HepG2 (cell line): Measurements from ENCODE around the gene INSR. TPM values are rescaled to one million over a fixed set of nuclear protein-coding genes. Genes with fewer than 3 reads are reported as not detected.

Source experiments
- CCDC6 ChIP-seq: sonication (generic); formaldehyde crosslinking; IDR thresholded peaks from 2 replicates; pipeline ENCODE4 v1.8.1; 2022; ENCODE audit warnings: mild to moderate bottlenecking, missing genetic modification reagents, moderate library complexity
- GABPA ChIP-seq, 2 experiments: IDR thresholded peaks; 2 replicates each; pipeline ENCODE4 v1.6.1; 2011 to 2016; ENCODE audit warnings: low read depth in 2 of 2, low read length in 1 of 2, missing biosample characterization in 1 of 2, missing genetic modification characterization in 1 of 2
- IRF2 ChIP-seq: IDR thresholded peaks from 2 replicates; pipeline ENCODE4 v1.6.1; 2018; ENCODE audit warnings: missing genetic modification reagents, missing compliant biosample characterization
- RORA ChIP-seq: sonication (generic); formaldehyde crosslinking; IDR thresholded peaks from 2 replicates; pipeline ENCODE4 v1.5.0; 2020; ENCODE audit warnings: mild to moderate bottlenecking, missing genetic modification reagents, moderate library complexity
- ZFP36L1 ChIP-seq: sonication (generic); formaldehyde crosslinking; IDR thresholded peaks from 2 replicates; pipeline ENCODE4 v1.8.0; 2022; ENCODE audit warnings: mild to moderate bottlenecking, missing genetic modification reagents, moderate library complexity
- ZFY ChIP-seq: sonication (generic); formaldehyde crosslinking; IDR thresholded peaks from 2 replicates; pipeline ENCODE4 v1.4.0; 2020; ENCODE audit warnings: missing genetic modification reagents
- ZNF230 ChIP-seq: sonication (generic); formaldehyde crosslinking; IDR thresholded peaks from 2 replicates; pipeline ENCODE4 v1.4.0; 2020; ENCODE audit warnings: mild to moderate bottlenecking, missing genetic modification reagents
- ZNF256 ChIP-seq: sonication (generic); formaldehyde crosslinking; conservative IDR thresholded peaks from 2 replicates; pipeline ENCODE4 v1.4.0; 2020; ENCODE audit warnings: missing genetic modification reagents
- ZNF282 ChIP-seq: fragments of 450-650 bp; IDR thresholded peaks from 2 replicates; pipeline ENCODE4 v1.6.1; 2018; ENCODE audit not compliant: partially characterized antibody
- ZNF382 ChIP-seq: sonication (generic); formaldehyde crosslinking; IDR thresholded peaks from 2 replicates; pipeline ENCODE4 v1.5.0; 2020; ENCODE audit warnings: missing genetic modification reagents, mild to moderate bottlenecking, borderline replicate concordance
- ZNF549 ChIP-seq: sonication (generic); formaldehyde crosslinking; IDR thresholded peaks from 2 replicates; pipeline ENCODE4 v1.5.0; 2020; ENCODE audit warnings: missing genetic modification reagents
- ZNF558 ChIP-seq: sonication (generic); formaldehyde crosslinking; IDR thresholded peaks from 2 replicates; pipeline ENCODE4 v1.9.0; 2022; ENCODE audit warnings: mild to moderate bottlenecking, missing genetic modification reagents, borderline replicate concordance
- ZNF562 ChIP-seq: sonication (generic); formaldehyde crosslinking; IDR thresholded peaks from 2 replicates; pipeline ENCODE4 v1.8.0; 2022; ENCODE audit warnings: missing genetic modification reagents, borderline replicate concordance
- ZNF564 ChIP-seq: sonication (generic); formaldehyde crosslinking; IDR thresholded peaks from 2 replicates; pipeline ENCODE4 v1.8.1; 2023; ENCODE audit warnings: mild to moderate bottlenecking, missing genetic modification reagents
- ZNF652 ChIP-seq: IDR thresholded peaks from 2 replicates; pipeline ENCODE4 v1.6.1; 2016; ENCODE audit warnings: low read depth, borderline replicate concordance
- polyA plus RNA-seq, 8 experiments: library from polyadenylated mRNA; depleted of rRNA in 3 of 8; stranded (reverse) in 7 of 8; unstranded in 1 of 8; fragments of >200 nt; fragmentation: Illumina TruSeq in 4 of 8; extraction: Trizol in 4 of 8; gene quantifications; 2 replicates each; pipeline versions ENCODE4 v1.2.1 to v1.2.3, GENCODE V29; 2011 to 2016; ENCODE audit warnings: low read depth in 4 of 8, missing spikeins in 1 of 8, mixed read lengths in 1 of 8; ENCODE audit not compliant: insufficient read depth in 1 of 8
- total RNA-seq, 5 experiments: library from RNA; depleted of rRNA; stranded (reverse); fragments of >200 nt; fragmentation: Illumina TruSeq; extraction: Trizol; gene quantifications; 2 replicates each; pipeline ENCODE4 v1.2.3, GENCODE V29; 2016; ENCODE audit warnings: low read depth in 1 of 5
- TF ChIP-seq, protein P1 (sequence below), 2 experiments: IDR thresholded peaks; 2 replicates each; pipeline ENCODE4 v1.6.1; 2011 to 2012; ENCODE audit warnings: low read length in 2 of 2, borderline replicate concordance in 1 of 2, low read depth in 1 of 2, mild to moderate bottlenecking in 1 of 2, moderate library complexity in 1 of 2
- TF ChIP-seq, protein P2 (sequence below): sonication (generic); formaldehyde crosslinking; IDR thresholded peaks from 2 replicates; pipeline ENCODE4 v1.9.0; 2021; ENCODE audit warnings: missing genetic modification reagents, mild to moderate bottlenecking, borderline replicate concordance
- TF ChIP-seq, protein P3 (sequence below): sonication (generic); formaldehyde crosslinking; IDR thresholded peaks from 2 replicates; pipeline ENCODE4 v1.8.1; 2022; ENCODE audit warnings: mild to moderate bottlenecking, missing genetic modification reagents
- TF ChIP-seq, protein P4 (sequence below): sonication (generic); formaldehyde crosslinking; conservative IDR thresholded peaks from 2 replicates; pipeline ENCODE4 v1.8.0; 2022; ENCODE audit warnings: mild to moderate bottlenecking, moderate library complexity, missing genetic modification reagents
- TF ChIP-seq, protein P5 (sequence below): sonication (generic); formaldehyde crosslinking; IDR thresholded peaks from 2 replicates; pipeline ENCODE4 v1.5.0; 2020; ENCODE audit warnings: missing genetic modification reagents, mild to moderate bottlenecking, borderline replicate concordance

INSR gene
- total and polyA plus RNA-seq, 2 of the 13 experiments (the other 11 are each of a cell fraction or from before 2014, with no cell fraction given) = 24.2 to 29.8 TPM

DNA sequence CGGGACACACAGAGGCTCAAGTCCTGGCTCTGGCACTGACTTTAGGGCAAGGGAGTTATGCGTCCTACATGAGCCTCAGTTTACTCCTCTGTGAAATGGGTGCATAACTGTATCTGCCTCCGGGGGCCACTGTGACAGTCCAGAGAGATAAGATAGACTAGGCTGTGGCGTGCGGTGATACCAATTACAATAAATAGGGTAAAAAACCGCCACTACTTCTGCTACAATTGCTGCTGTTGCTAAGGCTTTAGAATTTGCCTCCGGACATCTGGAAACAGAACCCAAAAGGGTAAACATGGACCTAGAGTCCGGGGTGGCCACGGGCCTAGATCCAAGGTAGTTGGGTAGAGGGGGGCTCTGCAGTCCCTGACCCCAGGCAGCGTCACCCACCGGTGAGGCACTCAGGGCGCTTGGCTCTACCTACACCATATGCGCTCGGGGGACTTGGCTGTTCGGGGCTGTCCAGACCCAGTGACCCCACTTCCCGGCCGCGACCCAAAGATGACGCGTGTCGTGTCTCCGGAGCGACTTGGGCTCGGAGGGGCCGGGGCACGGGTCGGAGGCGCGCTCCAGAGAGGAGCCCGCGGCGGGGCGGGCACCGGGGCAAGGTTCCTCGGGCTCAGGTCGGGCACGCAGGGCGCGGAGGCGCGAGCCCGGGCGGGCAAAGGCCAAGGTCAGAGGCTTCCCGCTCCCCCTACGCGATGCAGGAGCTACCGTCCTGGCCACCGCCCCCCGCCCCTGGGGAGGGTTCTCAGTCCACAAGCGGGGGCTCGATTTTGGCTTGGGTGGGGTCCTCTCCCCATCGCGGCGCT is 1.1 kb downstream of the INSR start (continued):
- TF ChIP-seq, protein P1, sequence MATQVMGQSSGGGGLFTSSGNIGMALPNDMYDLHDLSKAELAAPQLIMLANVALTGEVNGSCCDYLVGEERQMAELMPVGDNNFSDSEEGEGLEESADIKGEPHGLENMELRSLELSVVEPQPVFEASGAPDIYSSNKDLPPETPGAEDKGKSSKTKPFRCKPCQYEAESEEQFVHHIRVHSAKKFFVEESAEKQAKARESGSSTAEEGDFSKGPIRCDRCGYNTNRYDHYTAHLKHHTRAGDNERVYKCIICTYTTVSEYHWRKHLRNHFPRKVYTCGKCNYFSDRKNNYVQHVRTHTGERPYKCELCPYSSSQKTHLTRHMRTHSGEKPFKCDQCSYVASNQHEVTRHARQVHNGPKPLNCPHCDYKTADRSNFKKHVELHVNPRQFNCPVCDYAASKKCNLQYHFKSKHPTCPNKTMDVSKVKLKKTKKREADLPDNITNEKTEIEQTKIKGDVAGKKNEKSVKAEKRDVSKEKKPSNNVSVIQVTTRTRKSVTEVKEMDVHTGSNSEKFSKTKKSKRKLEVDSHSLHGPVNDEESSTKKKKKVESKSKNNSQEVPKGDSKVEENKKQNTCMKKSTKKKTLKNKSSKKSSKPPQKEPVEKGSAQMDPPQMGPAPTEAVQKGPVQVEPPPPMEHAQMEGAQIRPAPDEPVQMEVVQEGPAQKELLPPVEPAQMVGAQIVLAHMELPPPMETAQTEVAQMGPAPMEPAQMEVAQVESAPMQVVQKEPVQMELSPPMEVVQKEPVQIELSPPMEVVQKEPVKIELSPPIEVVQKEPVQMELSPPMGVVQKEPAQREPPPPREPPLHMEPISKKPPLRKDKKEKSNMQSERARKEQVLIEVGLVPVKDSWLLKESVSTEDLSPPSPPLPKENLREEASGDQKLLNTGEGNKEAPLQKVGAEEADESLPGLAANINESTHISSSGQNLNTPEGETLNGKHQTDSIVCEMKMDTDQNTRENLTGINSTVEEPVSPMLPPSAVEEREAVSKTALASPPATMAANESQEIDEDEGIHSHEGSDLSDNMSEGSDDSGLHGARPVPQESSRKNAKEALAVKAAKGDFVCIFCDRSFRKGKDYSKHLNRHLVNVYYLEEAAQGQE (IDR thresholded peaks at IDR 0.05; ENCODE audit: borderline replicate concordance in 1 of 2, low read depth in 1 of 2, low read length in 2 of 2) = no peak
- no peak for TF ChIP-seq ZNF282
- TF ChIP-seq ZNF256 (CRISPR knock-in tag) = no peak
- TF ChIP-seq, protein P2, sequence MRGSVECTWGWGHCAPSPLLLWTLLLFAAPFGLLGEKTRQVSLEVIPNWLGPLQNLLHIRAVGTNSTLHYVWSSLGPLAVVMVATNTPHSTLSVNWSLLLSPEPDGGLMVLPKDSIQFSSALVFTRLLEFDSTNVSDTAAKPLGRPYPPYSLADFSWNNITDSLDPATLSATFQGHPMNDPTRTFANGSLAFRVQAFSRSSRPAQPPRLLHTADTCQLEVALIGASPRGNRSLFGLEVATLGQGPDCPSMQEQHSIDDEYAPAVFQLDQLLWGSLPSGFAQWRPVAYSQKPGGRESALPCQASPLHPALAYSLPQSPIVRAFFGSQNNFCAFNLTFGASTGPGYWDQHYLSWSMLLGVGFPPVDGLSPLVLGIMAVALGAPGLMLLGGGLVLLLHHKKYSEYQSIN (CRISPR knock-in tag) = no peak
- no peak for TF ChIP-seq ZNF549 (CRISPR knock-in tag)
- TF ChIP-seq, protein P3, sequence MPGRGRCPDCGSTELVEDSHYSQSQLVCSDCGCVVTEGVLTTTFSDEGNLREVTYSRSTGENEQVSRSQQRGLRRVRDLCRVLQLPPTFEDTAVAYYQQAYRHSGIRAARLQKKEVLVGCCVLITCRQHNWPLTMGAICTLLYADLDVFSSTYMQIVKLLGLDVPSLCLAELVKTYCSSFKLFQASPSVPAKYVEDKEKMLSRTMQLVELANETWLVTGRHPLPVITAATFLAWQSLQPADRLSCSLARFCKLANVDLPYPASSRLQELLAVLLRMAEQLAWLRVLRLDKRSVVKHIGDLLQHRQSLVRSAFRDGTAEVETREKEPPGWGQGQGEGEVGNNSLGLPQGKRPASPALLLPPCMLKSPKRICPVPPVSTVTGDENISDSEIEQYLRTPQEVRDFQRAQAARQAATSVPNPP = no peak
- TF ChIP-seq ZNF382 (CRISPR knock-in tag) = no peak
- TF ChIP-seq ZNF564 = no peak
- no peak; the same call in 1 of the 2 replicates for TF ChIP-seq ZNF558
- TF ChIP-seq ZNF562 (CRISPR knock-in tag) = no peak
- TF ChIP-seq ZNF652 (CRISPR knock-in tag) = no peak
- no peak for TF ChIP-seq RORA (CRISPR knock-in tag)
- TF ChIP-seq ZFY (CRISPR knock-in tag) = no peak; the same call in 1 of the 2 replicates
- TF ChIP-seq IRF2 (CRISPR knock-in tag) = no peak
- TF ChIP-seq ZNF230 (CRISPR knock-in tag) = 0 out of 2 replicates have a peak, but pooled peaks have one; percentile 32
- TF ChIP-seq CCDC6 (CRISPR knock-in tag) = no peak
- TF ChIP-seq, protein P4, sequence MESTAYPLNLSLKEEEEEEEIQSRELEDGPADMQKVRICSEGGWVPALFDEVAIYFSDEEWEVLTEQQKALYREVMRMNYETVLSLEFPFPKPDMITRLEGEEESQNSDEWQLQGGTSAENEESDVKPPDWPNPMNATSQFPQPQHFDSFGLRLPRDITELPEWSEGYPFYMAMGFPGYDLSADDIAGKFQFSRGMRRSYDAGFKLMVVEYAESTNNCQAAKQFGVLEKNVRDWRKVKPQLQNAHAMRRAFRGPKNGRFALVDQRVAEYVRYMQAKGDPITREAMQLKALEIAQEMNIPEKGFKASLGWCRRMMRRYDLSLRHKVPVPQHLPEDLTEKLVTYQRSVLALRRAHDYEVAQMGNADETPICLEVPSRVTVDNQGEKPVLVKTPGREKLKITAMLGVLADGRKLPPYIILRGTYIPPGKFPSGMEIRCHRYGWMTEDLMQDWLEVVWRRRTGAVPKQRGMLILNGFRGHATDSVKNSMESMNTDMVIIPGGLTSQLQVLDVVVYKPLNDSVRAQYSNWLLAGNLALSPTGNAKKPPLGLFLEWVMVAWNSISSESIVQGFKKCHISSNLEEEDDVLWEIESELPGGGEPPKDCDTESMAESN (CRISPR knock-in tag) = no peak
- TF ChIP-seq GABPA (IDR thresholded peaks at IDR 0.05; ENCODE audit: low read depth, low read length) = no peak
- no peak for TF ChIP-seq GABPA (CRISPR knock-in tag; IDR thresholded peaks at IDR 0.05; ENCODE audit: low read depth)
- no peak for TF ChIP-seq ZFP36L1 (CRISPR knock-in tag)
- TF ChIP-seq, protein P5, sequence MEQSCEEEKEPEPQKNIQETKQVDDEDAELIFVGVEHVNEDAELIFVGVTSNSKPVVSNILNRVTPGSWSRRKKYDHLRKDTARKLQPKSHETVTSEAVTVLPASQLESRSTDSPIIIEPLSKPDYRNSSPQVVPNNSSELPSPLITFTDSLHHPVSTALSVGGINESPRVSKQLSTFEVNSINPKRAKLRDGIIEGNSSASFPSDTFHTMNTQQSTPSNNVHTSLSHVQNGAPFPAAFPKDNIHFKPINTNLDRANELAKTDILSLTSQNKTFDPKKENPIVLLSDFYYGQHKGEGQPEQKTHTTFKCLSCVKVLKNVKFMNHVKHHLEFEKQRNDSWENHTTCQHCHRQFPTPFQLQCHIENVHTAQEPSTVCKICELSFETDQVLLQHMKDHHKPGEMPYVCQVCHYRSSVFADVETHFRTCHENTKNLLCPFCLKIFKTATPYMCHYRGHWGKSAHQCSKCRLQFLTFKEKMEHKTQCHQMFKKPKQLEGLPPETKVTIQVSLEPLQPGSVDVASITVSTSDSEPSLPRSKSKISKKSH (CRISPR knock-in tag) = no peak
